DMS 273 (cell line): ENCODE data around the gene FOXF1.

ENCODE experiments used
- DNase-seq: peaks from one replicate; lab custom pipeline; 2025; ENCODE audit not compliant: unreplicated experiment; lab: John Stamatoyannopoulos, UW

Gene FOXF1

DNA sequence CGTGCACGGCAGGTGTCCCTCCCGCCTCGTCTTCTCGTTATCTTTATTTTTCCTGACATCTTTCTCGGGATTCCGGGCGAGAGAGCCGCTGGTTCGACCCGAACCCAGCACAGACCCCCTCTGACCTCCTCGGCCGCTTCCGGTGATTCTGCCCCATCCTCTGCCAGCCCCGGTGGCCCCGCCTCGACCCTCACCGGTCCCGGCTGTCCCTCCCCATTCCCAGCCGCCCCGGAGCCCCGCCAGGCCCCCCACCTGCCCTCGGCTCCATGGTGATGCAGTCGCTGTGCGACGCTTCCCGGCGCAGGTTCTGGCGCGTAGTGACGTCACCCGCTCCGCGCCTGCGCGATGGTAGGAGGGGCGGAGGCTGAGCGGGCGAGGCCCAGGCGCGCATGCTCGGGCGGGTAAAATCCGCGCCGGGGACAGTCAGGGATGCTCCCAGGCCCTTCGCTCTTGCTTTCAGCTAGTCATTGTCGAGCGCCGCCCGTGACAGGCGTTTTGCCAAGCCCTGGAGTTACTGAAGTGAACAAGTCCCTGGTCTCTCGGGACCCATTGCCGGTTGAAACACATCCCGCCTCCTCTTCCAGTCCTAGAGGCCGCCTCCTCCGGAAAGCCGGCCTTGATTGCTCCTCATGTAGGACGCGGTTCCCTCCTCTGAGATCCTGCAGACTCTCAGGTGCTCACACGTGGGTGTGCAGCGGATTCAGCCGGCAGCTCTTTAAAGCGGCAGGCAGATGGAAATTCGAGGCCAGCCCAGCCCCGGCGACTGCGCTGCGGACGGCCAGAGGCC is 44.8 kb downstream of the FOXF1 start, which contains the start of gene MTHFSD:
Gene MTHFSD (minus strand): TSS at position 319 of the 787 bp plus-strand sequence. CDS start 51 bp downstream, at position 268.
- peak; percentile 97 for DNase-seq

GRCh38 chr16:86555704-86556075 is 45.4 kb downstream of the FOXF1 start:
- no peak for DNase-seq

DNA sequence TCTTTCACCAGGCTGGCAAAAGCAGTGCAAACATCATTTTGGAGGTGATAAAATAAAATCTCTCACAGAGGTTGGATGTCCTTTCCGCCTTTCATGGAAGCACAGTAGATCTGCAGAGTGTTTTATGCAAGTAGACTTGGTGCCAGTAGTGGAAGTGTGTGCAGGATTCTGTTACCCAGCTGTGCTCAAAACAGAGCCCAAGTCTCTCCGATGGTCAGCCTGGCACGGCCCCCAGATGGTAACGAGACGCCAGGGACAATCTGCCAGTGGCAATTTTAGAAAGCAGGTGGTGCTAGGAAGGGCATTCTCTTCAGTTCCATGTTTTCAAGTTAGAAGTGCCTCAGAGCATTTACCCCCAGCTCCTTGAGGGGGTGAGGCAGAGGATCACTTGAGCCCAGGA is 46.2 kb downstream of the FOXF1 start:
- DNase-seq = peak; percentile 66

- DNase-seq = no peak
These were observed 47.3 kb downstream of the FOXF1 start for GRCh38 chr16:86557587-86557986.

DNA sequence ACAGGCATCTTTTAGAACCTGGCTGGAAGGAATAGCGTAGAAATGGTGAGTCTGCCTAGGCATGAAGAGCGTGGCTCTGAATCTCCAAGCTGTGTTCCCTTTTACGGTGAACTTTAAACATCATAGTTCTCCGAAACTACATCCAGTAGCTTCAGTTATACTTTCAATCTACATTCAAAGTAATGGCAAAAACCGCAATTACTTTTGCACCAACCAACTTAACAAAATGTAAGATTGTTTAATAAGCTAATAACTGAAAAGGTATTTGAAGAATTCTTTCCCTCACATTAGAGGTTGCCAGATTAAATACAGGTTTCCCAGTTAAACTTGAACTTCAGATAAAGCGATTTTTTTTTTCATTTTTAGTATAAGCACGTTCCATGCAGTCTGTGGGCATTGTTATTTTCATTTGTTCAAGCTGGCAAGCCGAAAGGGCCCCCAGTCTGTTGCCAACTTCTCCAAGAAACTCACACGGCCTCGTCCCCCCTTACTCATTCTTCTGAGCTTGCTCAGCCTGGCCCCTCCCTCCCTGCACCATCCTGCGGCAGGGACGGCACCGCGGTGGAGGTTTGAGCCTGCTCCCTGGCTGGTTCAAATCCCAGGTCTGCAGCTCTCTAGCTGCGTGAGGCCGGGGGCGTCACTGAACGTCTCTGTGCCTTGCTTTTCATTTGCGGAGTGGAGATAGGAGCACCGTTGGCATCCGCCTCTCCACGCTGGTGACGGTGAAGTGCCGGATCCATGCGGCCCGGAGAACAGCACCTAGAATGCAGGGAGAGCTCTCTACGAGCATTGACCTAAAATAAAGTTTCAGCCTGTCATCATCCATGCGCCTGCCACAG is 48.2 kb downstream of the FOXF1 start:
- no peak for DNase-seq

GRCh38 chr16:86559802-86560305 is 49.5 kb downstream of the FOXF1 start:
- no peak for DNase-seq

GRCh38 chr16:86562356-86562755 is 52.0 kb downstream of the FOXF1 start:
- no peak for DNase-seq

- peak; percentile 94 for DNase-seq
These were observed 53.4 kb downstream of the FOXF1 start for GRCh38 chr16:86563469-86564345.
